OCI-LY7 (cell line): ENCODE data around the gene STK26. TPM values are rescaled to one million over a fixed set of nuclear protein-coding genes. Genes with fewer than 3 reads are reported as not detected.

Experiments
- BruUV-seq: library from RNA; stranded (reverse); fragments of 400-500 nt; replicated peaks from 2 replicates; lab custom pipeline; 2021; lab: Mats Ljungman, UMichigan
- CTCF ChIA-PET: fragments of 300-600 bp; sonication (Branson Sonifier 250); formaldehyde crosslinking; loops from one replicate; lab custom pipeline; 2022; ENCODE audit warnings: antibody characterized with exemption; ENCODE audit not compliant: unreplicated experiment; lab: Charles Lee
- POLR2A ChIA-PET: fragments of 300-600 bp; sonication (Branson Sonifier 250); formaldehyde crosslinking; loops from one replicate; lab custom pipeline; 2022; ENCODE audit warnings: antibody characterized with exemption; lab: Charles Lee
- DNase-seq: peaks from one replicate; pipeline ENCODE4 v3.0.0-alpha.2; 2015; ENCODE audit warnings: low spot score
- H2AFZ ChIP-seq: fragments of 200-600 bp; sonication (generic), shearing (Covaris generic); 2 replicates; pipeline ENCODE4 v1.6.1; 2014; ENCODE audit warnings: mild to moderate bottlenecking, antibody characterized with exemption, low read length, moderate library complexity
- H3K27ac ChIP-seq: fragments of 200-600 bp; sonication (generic); 2 replicates; pipeline ENCODE4 v1.5.1; 2014; ENCODE audit warnings: mixed run types, low read depth, mild to moderate bottlenecking, moderate library complexity, low read length, inconsistent platforms; ENCODE audit not compliant: poor library complexity, severe bottlenecking
- H3K36me3 ChIP-seq: fragments of 200-600 bp; sonication (generic); 2 replicates; pipeline ENCODE4 v1.6.1; 2014; ENCODE audit warnings: mild to moderate bottlenecking, antibody characterized with exemption, low read length, moderate library complexity, mixed read lengths; ENCODE audit not compliant: insufficient read depth
- H3K4me1 ChIP-seq: fragments of 200-600 bp; sonication (generic); 2 replicates; pipeline ENCODE4 v1.5.1; 2014; ENCODE audit warnings: mild to moderate bottlenecking, low read length; ENCODE audit not compliant: insufficient read depth, poor library complexity, severe bottlenecking
- H3K4me2 ChIP-seq: fragments of 200-600 bp; sonication (generic); 2 replicates; pipeline ENCODE4 v1.6.1; 2014; ENCODE audit warnings: mild to moderate bottlenecking, low read length
- H3K4me3 ChIP-seq: fragments of 200-600 bp; sonication (generic); 2 replicates; pipeline ENCODE4 v1.5.1; 2014; ENCODE audit warnings: mild to moderate bottlenecking, low read depth, low read length; ENCODE audit not compliant: poor library complexity, severe bottlenecking
- H3K79me2 ChIP-seq: fragments of 200-600 bp; sonication (generic); 2 replicates; pipeline ENCODE4 v1.6.1; 2016; ENCODE audit warnings: low read depth, mild to moderate bottlenecking, low read length, moderate library complexity, mixed read lengths; ENCODE audit not compliant: insufficient read depth
- H3K9me2 ChIP-seq: fragments of 200-600 bp; sonication (generic); 2 replicates; pipeline ENCODE4 v1.6.1; 2016; ENCODE audit warnings: mild to moderate bottlenecking, low read length, mixed read lengths; ENCODE audit not compliant: insufficient read depth
- H3K9me3 ChIP-seq: fragments of 200-600 bp; sonication (generic); 2 replicates; pipeline ENCODE4 v1.6.1; 2014; ENCODE audit warnings: mild to moderate bottlenecking, mixed run types, low read length, mixed read lengths
- H4K20me1 ChIP-seq: fragments of 200-600 bp; sonication (generic); 2 replicates; pipeline ENCODE4 v1.6.1; 2014; ENCODE audit warnings: mild to moderate bottlenecking, antibody characterized with exemption, low read length, moderate library complexity, mixed read lengths; ENCODE audit not compliant: insufficient read depth
- EZH2phosphoT487 ChIP-seq: fragments of 200-600 bp; sonication (generic); IDR thresholded peaks from 2 replicates; pipeline ENCODE4 v1.6.1; 2018; ENCODE audit warnings: low read depth, borderline replicate concordance, mild to moderate bottlenecking, mixed run types, antibody characterized with exemption, low read length, moderate library complexity, mixed read lengths
- intact Hi-C: fragments of 100-400 bp; cut with micrococcal nuclease; formaldehyde crosslinking; loops from one replicate; pipeline ENCODE4 v1.10.0; 2022; ENCODE audit not compliant: unreplicated experiment
- total RNA-seq, 2 experiments: library from RNA; depleted of rRNA in 1 of 2; stranded (reverse); fragments of >200 nt in 1 of 2; shearing (Covaris generic) in 1 of 2; gene quantifications; 2 replicates each; pipeline ENCODE4 v1.2.3, GENCODE V29; 2014 to 2022
- TF ChIP-seq, protein P1 (sequence below): fragments of 200-600 bp; sonication (generic); conservative IDR thresholded peaks from 2 replicates; pipeline ENCODE4 v1.5.1; 2014; ENCODE audit warnings: mild to moderate bottlenecking, antibody characterized with exemption, low read length, moderate library complexity, mixed read lengths

Gene STK26
- total RNA-seq, 2 experiments from 2014 or later, result 28.6 to 28.8 TPM

DNA sequence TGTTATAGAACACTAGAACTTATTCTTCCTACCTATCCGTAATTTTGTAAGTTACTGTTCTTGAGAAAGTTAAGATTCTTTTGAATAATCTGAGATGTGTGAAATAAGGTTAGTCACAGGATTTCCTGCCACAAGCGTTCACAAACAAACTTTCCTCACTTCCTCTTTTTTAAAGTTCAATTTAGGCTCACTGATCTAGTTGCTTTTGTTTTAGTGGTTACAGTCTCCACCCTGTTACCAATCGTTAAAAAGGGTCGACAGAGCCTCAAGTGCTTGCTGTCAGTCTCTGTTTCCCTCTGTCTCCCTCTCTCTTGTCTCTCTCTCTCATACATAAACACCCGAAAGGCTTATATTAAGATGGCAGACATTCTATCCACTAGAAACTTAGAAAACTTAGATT is 35.9 kb upstream of the STK26 start:
- intact Hi-C loops, result loop anchor here (1.0 kb wide), 1 partner anchor 35 kb away; no protein-coding TSS in a partner anchor
- H3K27ac ChIP-seq, result peak overlapping the region; percentile 71
- peak overlapping the region; percentile 64; the same call in 1 of the 2 replicates for H2AFZ ChIP-seq
- no peaks in the 10 kb centered on the region for H3K9me3 ChIP-seq
- DNase-seq, result peak; percentile 82
- peaks cover 20% of the 10 kb centered on the region for H3K4me1 ChIP-seq
- H4K20me1 ChIP-seq, result no peaks in the 10 kb centered on the region
- BruUV-seq, result no TSS peak
- ChIA-PET POLR2A (no interaction called here), CTCF (no interaction called here)
- H3K9me2 ChIP-seq, result no peaks in the 10 kb centered on the region
- H3K79me2 ChIP-seq, result no peaks in the 10 kb centered on the region
- no peak for TF ChIP-seq EZH2phosphoT487
- TF ChIP-seq, protein P1, sequence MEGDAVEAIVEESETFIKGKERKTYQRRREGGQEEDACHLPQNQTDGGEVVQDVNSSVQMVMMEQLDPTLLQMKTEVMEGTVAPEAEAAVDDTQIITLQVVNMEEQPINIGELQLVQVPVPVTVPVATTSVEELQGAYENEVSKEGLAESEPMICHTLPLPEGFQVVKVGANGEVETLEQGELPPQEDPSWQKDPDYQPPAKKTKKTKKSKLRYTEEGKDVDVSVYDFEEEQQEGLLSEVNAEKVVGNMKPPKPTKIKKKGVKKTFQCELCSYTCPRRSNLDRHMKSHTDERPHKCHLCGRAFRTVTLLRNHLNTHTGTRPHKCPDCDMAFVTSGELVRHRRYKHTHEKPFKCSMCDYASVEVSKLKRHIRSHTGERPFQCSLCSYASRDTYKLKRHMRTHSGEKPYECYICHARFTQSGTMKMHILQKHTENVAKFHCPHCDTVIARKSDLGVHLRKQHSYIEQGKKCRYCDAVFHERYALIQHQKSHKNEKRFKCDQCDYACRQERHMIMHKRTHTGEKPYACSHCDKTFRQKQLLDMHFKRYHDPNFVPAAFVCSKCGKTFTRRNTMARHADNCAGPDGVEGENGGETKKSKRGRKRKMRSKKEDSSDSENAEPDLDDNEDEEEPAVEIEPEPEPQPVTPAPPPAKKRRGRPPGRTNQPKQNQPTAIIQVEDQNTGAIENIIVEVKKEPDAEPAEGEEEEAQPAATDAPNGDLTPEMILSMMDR, result no peak
- H3K4me2 ChIP-seq, result peak overlapping the region; percentile 70
- H3K36me3 ChIP-seq, result no peaks in the 10 kb centered on the region
- H3K4me3 ChIP-seq, result peak overlapping the region; percentile 31

DNA sequence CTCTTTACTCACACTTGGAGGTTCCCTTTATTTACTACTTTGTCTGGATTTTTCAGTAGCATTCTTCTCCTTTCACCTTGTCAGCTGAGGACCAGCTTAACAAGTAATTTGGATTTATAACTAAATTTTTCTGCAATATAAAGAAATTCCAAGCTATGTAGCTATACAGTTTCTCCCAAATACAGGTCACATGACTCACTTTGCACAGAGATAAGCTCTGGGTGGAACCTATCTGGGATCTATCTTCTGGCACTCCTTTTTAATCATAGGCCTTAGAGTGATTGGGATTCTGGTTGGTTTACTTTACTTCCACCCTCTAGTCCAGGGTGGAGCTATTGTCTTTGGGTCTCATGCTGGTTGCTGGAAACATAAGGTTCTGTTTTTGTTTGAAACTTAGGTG is 34.9 kb upstream of the STK26 start:
- TF ChIP-seq EZH2phosphoT487, result no peak
- TF ChIP-seq, protein P1, result no peak
- POLR2A ChIA-PET, result interaction anchor here (0.6 kb wide), 1 partner anchor 420 kb away, joined by 7 read pairs; no protein-coding TSS in a partner anchor
- Histone ChIP-seq H3K9me3 (no peaks in the 10 kb centered on the region), H3K9me2 (no peaks in the 10 kb centered on the region), H3K4me2 (peak overlapping the region; percentile 70; the same call in 1 of the 2 replicates), H3K79me2 (no peaks in the 10 kb centered on the region), H2AFZ (no peak overlapping the region), H4K20me1 (no peaks in the 10 kb centered on the region), H3K36me3 (no peaks in the 10 kb centered on the region), H3K4me3 (no peak overlapping the region), H3K27ac (no peak overlapping the region), H3K4me1 (peaks cover 20% of the 10 kb centered on the region)
- no peak for DNase-seq
- no TSS peak for BruUV-seq
- intact Hi-C loops, result no loop called here
- CTCF ChIA-PET, result no interaction called here

DNA sequence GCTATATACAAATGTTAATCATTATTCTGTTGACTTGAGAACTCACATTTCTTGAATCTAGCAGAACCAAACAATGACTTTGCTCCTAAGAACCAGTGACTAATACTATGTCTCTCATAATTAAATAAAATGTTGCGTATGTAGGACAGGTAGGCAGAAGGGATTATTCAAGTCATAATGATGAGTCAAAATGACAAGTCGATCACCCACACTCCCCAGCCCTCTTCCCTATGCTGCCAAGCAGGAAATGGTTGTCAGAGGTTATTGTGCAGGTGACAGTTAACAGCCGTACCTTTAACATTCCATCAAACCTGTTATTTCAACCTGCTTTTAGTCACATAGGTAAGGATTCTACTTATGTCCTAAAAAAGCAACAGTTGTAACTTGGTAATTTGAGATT is 22.0 kb upstream of the STK26 start:
- no peak for DNase-seq
- TF ChIP-seq, protein P1, result no peak
- TF ChIP-seq EZH2phosphoT487, result no peak

More for the DNA sequence above, 22.0 kb upstream of the STK26 start:
- Histone ChIP-seq H3K79me2 (no peaks in the 10 kb centered on the region), H3K4me2 (no peak overlapping the region), H2AFZ (no peak overlapping the region), H3K36me3 (no peaks in the 10 kb centered on the region), H4K20me1 (no peaks in the 10 kb centered on the region), H3K4me3 (no peak overlapping the region), H3K27ac (no peak overlapping the region), H3K9me3 (no peaks in the 10 kb centered on the region), H3K9me2 (no peaks in the 10 kb centered on the region), H3K4me1 (no peaks in the 10 kb centered on the region)
- intact Hi-C loops, result no loop called here
- ChIA-PET POLR2A (no interaction called here), CTCF (no interaction called here)
- BruUV-seq, result no TSS peak
